GM23248 (cell line): ENCODE results near the gene ZBTB3. TPM values are rescaled to one million over a fixed set of nuclear protein-coding genes. Genes with fewer than 3 reads are reported as not detected.

ENCODE experiments used
- DNase-seq: peaks from one replicate; pipeline ENCODE4 v3.0.0-alpha.2; 2015
- H2AFZ ChIP-seq: fragments of 200-600 bp; sonication (generic); 2 replicates; pipeline ENCODE4 v1.6.1; 2016; ENCODE audit warnings: antibody characterized with exemption
- H3F3A ChIP-seq: fragments of 200-600 bp; sonication (generic); 2 replicates; pipeline ENCODE4 v1.6.1; 2016; ENCODE audit warnings: mild to moderate bottlenecking, antibody characterized with exemption, mixed run types; ENCODE audit not compliant: insufficient read depth
- H3K27ac ChIP-seq: fragments of 200-600 bp; sonication (generic); 2 replicates; pipeline ENCODE4 v1.5.1; 2016; ENCODE audit warnings: mild to moderate bottlenecking
- H3K27me3 ChIP-seq: fragments of 200-600 bp; sonication (generic); replicated peaks from 2 replicates; pipeline ENCODE4 v1.6.1; 2016; ENCODE audit warnings: mild to moderate bottlenecking; ENCODE audit not compliant: insufficient read depth
- H3K36me3 ChIP-seq: fragments of 200-600 bp; sonication (generic); 2 replicates; pipeline ENCODE4 v1.6.1; 2016; ENCODE audit warnings: low read depth, mild to moderate bottlenecking
- H3K4me1 ChIP-seq: fragments of 200-600 bp; sonication (generic); 2 replicates; pipeline ENCODE4 v1.6.1; 2016; ENCODE audit warnings: mild to moderate bottlenecking; ENCODE audit not compliant: insufficient read depth
- H3K4me2 ChIP-seq: fragments of 200-600 bp; sonication (generic); one replicate; pipeline ENCODE4 v1.6.1; 2016; ENCODE audit warnings: mild to moderate bottlenecking; ENCODE audit not compliant: unreplicated experiment
- H3K4me3 ChIP-seq: fragments of 200-600 bp; sonication (generic); 2 replicates; pipeline ENCODE4 v1.5.1; 2016; ENCODE audit warnings: mild to moderate bottlenecking
- H3K79me2 ChIP-seq: fragments of 200-600 bp; sonication (generic); 2 replicates; pipeline ENCODE4 v1.6.1; 2016; ENCODE audit warnings: mild to moderate bottlenecking; ENCODE audit not compliant: insufficient read depth
- H3K9ac ChIP-seq: fragments of 200-600 bp; sonication (generic); 2 replicates; pipeline ENCODE4 v1.6.1; 2016; ENCODE audit warnings: mild to moderate bottlenecking
- H3K9me2 ChIP-seq: fragments of 200-600 bp; sonication (generic); 2 replicates; pipeline ENCODE4 v1.6.1; 2016; ENCODE audit warnings: mixed run types, mild to moderate bottlenecking, moderate library complexity; ENCODE audit not compliant: insufficient read depth
- H3K9me3 ChIP-seq: fragments of 200-600 bp; sonication (generic); one replicate; pipeline ENCODE4 v1.6.1; 2017; ENCODE audit warnings: low read depth
- H4K20me1 ChIP-seq: fragments of 200-600 bp; sonication (generic); 2 replicates; pipeline ENCODE4 v1.6.0; 2016; ENCODE audit not compliant: insufficient read depth
- EZH2 ChIP-seq: fragments of 200-600 bp; sonication (generic); IDR thresholded peaks from 2 replicates; pipeline ENCODE4 v1.6.1; 2018; ENCODE audit warnings: antibody characterized with exemption, mild to moderate bottlenecking; ENCODE audit not compliant: insufficient read depth, poor library complexity, severe bottlenecking
- EZH2phosphoT487 ChIP-seq: fragments of 200-600 bp; sonication (generic); IDR thresholded peaks from 2 replicates; pipeline ENCODE4 v1.6.1; 2018; ENCODE audit warnings: antibody characterized with exemption, moderate library complexity, mild to moderate bottlenecking, low read depth; ENCODE audit not compliant: insufficient read depth
- WGBS, 2 experiments: methylation state at CpG; one replicate each; pipeline ENCODE4 v1.1.6; 2015 to 2017; ENCODE audit warnings: low lambda C conversion rate in 2 of 2, low coverage in 1 of 2; ENCODE audit errors: missing lambda C conversion rate in 2 of 2; 5-methylcytosine and 5-hydroxymethylcytosine counted together
- in situ Hi-C: fragments of 300-500 bp; cut with MboI; formaldehyde crosslinking; loops from 2 replicates; pipeline ENCODE4 v1.15.0; 2020
- polyA plus RNA-seq: library from polyadenylated mRNA; unstranded; fragments of >200 nt; fragmentation: Nextera tagmentation; extraction: Ambion mirVana; gene quantifications from 2 replicates; pipeline ENCODE4 v1.2.1, GENCODE V29; 2016
- total RNA-seq: library from RNA; depleted of rRNA; stranded (reverse); fragments of >200 nt; shearing (Covaris generic); gene quantifications from 2 replicates; pipeline ENCODE4 v1.2.3, GENCODE V29; 2014; rRNA removed

Gene ZBTB3
- total RNA-seq: 6.6 and 8.0 TPM in 2 replicates
- polyA plus RNA-seq: 4.9 and 5.5 TPM in 2 replicates

- in situ Hi-C loops: no loop called here
- no peak for TF ChIP-seq EZH2
- TF ChIP-seq EZH2phosphoT487: no peak
- WGBS, 2 experiments: 1 to 2% methylated on average over 41 to 47 of the region's 47 CpGs
- Histone ChIP-seq H3K79me2 (peaks cover 40% of the 10 kb centered on the region), H3K9me2 (no peaks in the 10 kb centered on the region), H3F3A (no peaks in the 10 kb centered on the region), H2AFZ (peak within 1 kb of the TSS; percentile 95), H3K4me2 (peak within 1 kb of the TSS; percentile 77), H3K9ac (peak within 1 kb of the TSS; percentile 87), H3K36me3 (no peaks in the 10 kb centered on the region), H3K27me3 (no peaks in the 10 kb centered on the region), H3K27ac (peak within 1 kb of the TSS; percentile 84), H3K4me1 (no peaks in the 10 kb centered on the region), H3K9me3 (no peaks in the 10 kb centered on the region), H3K4me3 (peak within 1 kb of the TSS; percentile 88), H4K20me1 (no peaks in the 10 kb centered on the region)
- DNase-seq: peak; percentile 99
These were observed at the start of gene ZBTB3 for GRCh38 chr11:62753736-62754603. Gene ZBTB3, minus strand, starts transcription at chr11:62754160. Its CDS starts 496 bp downstream, at chr11:62753664.

- no peak overlapping the region for H3K4me3 ChIP-seq
- H3K27ac ChIP-seq: no peak overlapping the region
- peaks cover 66% of the 10 kb centered on the region for H3K79me2 ChIP-seq
- no peaks in the 10 kb centered on the region for H3K9me3 ChIP-seq
- H3K9me2 ChIP-seq: no peaks in the 10 kb centered on the region
- TF ChIP-seq EZH2 (no peak), EZH2phosphoT487 (no peak)
- in situ Hi-C loops: no loop called here
- H3K4me2 ChIP-seq: no peak overlapping the region
- H3K4me1 ChIP-seq: peaks cover 2% of the 10 kb centered on the region
- no peaks in the 10 kb centered on the region for H4K20me1 ChIP-seq
- no peak for DNase-seq
- H3K36me3 ChIP-seq: peaks cover 60% of the 10 kb centered on the region
- H3F3A ChIP-seq: peaks cover 26% of the 10 kb centered on the region
- H3K27me3 ChIP-seq: no peaks in the 10 kb centered on the region
- no peak overlapping the region for H2AFZ ChIP-seq
- 86% methylated on average over 4 of the region's 4 CpGs for WGBS, 2 experiments
- 0 out of 2 replicates have a peak overlapping the region, but pooled peaks have one; percentile 6 for H3K9ac ChIP-seq
These were observed 47.1 kb upstream of the ZBTB3 start for GRCh38 chr11:62801071-62801470.

DNA sequence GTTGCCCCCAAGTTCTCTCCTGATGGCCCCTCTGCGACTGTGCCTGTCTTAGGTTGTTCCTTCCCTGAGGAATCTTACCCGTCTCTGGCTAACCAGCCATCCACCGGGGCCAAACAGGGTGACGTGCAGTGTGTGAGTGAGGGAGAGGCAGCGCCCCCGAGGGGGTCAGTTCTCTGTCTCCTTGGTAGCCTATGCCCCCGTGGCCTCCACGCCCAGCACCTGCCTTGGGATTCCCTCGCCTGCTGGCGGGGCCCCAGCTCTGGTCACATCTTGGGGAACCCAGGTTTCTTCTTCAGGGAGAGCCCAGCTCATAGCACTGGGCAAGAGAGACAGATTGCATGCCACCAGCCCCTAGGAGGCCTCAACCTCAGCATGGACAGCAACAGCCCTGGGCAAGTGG is 45.5 kb upstream of the ZBTB3 start:
- Histone ChIP-seq H3K4me1 (peaks cover 5% of the 10 kb centered on the region; the same call in 1 of the 2 replicates), H3K36me3 (peaks cover 76% of the 10 kb centered on the region), H3F3A (peaks cover 39% of the 10 kb centered on the region), H3K9ac (no peak overlapping the region), H3K4me2 (no peak overlapping the region), H3K4me3 (no peak overlapping the region), H3K9me3 (no peaks in the 10 kb centered on the region), H3K9me2 (no peaks in the 10 kb centered on the region), H3K27me3 (no peaks in the 10 kb centered on the region), H4K20me1 (no peaks in the 10 kb centered on the region), H3K27ac (no peak overlapping the region), H3K79me2 (peaks cover 62% of the 10 kb centered on the region), H2AFZ (no peak overlapping the region)
- DNase-seq: no peak
- WGBS, 2 experiments: 77 to 82% methylated on average over 9 to 10 of the region's 10 CpGs
- in situ Hi-C loops: no loop called here
- no peak for TF ChIP-seq EZH2
- TF ChIP-seq EZH2phosphoT487: no peak

DNA sequence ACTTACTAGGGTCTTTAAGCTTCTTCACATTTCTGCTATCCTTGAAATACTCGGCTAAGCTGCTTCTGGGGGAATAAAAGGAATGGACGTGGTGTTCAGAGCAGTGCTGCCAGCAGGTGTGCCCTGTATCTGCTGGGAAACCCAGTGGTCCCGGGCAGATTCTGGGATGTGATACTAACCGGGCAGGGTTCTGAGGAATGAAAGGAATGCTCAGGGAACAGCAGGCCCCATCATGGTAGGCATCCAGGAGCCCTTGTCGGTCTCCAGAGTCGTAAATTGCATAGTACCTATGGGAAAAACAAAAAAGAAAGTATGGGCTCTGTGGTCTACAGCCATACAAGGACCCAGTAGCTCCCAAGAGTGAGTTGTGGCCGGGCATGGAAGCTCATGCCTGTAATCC is 42.3 kb upstream of the ZBTB3 start:
- Histone ChIP-seq H3K4me1 (peaks cover 22% of the 10 kb centered on the region), H3F3A (peaks cover 58% of the 10 kb centered on the region), H3K36me3 (peaks cover 62% of the 10 kb centered on the region), H3K9me3 (no peaks in the 10 kb centered on the region), H2AFZ (no peak overlapping the region), H4K20me1 (no peaks in the 10 kb centered on the region), H3K4me2 (no peak overlapping the region), H3K27ac (no peak overlapping the region), H3K27me3 (no peaks in the 10 kb centered on the region), H3K9ac (no peak overlapping the region), H3K79me2 (peaks cover 30% of the 10 kb centered on the region), H3K9me2 (no peaks in the 10 kb centered on the region), H3K4me3 (no peak overlapping the region)
- in situ Hi-C loops: no loop called here
- DNase-seq: no peak
- 85 to 88% methylated on average over 7 of the region's 7 CpGs for WGBS, 2 experiments
- TF ChIP-seq EZH2 (no peak), EZH2phosphoT487 (no peak)
